Skeletal muscle tissue (tissue), 4 donors: ENCODE measurements around the gene ERG. TPM values are rescaled to one million over a fixed set of nuclear protein-coding genes. Genes with fewer than 3 reads are reported as not detected.

Experiments used
- H3K27ac ChIP-seq: one replicate; pipeline ENCODE4 v1.7.0; 2013; ENCODE audit warnings: mild to moderate bottlenecking, low read depth, low read length, inconsistent platforms
- H3K27me3 ChIP-seq, 3 donors: one replicate each; pipeline ENCODE4 v1.7.0; 2013; ENCODE audit warnings: low read length in 3 of 3; ENCODE audit not compliant: control insufficient read depth in 3 of 3, insufficient read depth in 3 of 3
- H3K36me3 ChIP-seq, 3 donors: one replicate each; pipeline ENCODE4 v1.7.0; 2013; ENCODE audit warnings: low read length in 3 of 3; ENCODE audit not compliant: control insufficient read depth in 3 of 3, insufficient read depth in 3 of 3
- H3K4me1 ChIP-seq, 3 donors: one replicate each; pipeline ENCODE4 v1.7.0; 2013; ENCODE audit warnings: low read length in 3 of 3, mild to moderate bottlenecking in 3 of 3; ENCODE audit not compliant: control insufficient read depth in 3 of 3, insufficient read depth in 3 of 3
- H3K4me3 ChIP-seq, 3 donors: one replicate each; pipeline ENCODE4 v1.7.0; 2013; ENCODE audit warnings: low read length in 3 of 3
- H3K9ac ChIP-seq, 3 donors: one replicate each; pipeline ENCODE4 v1.7.0; 2013; ENCODE audit warnings: low read length in 3 of 3, mild to moderate bottlenecking in 3 of 3, moderate library complexity in 2 of 3, low read depth in 1 of 3
- H3K9me3 ChIP-seq, 3 donors: one replicate each; pipeline ENCODE4 v1.7.0; 2013; ENCODE audit warnings: low read length in 3 of 3; ENCODE audit not compliant: control insufficient read depth in 3 of 3
- total RNA-seq: library from RNA; depleted of rRNA; stranded (reverse); fragments of >200 nt; gene quantifications from one replicate; pipeline ENCODE4 v1.2.3, GENCODE V29; 2014
- donor health status: Osteomylitis.

The ERG gene
- 4.7 TPM for total RNA-seq

- Histone ChIP-seq H3K36me3 (no peaks in the 10 kb centered on the region), H3K4me1 (peaks cover 0 to 2% (median 0%) of the 10 kb centered on the region in 3 donors), H3K27me3 (peaks cover 0 to 8% (median 2%) of the 10 kb centered on the region in 3 donors), H3K9ac (peak within 1 kb of the TSS; percentile 47 to 74 (median 71)), H3K4me3 (peak within 1 kb of the TSS; percentile 44 to 65 (median 57)), H3K27ac (peak within 1 kb of the TSS; percentile 79), H3K9me3 (no peaks in the 10 kb centered on the region)
These were observed at the start of gene ERG for GRCh38 chr21:38498057-38498833. ERG (minus strand) TSS chr21:38498477; CDS start chr21:38498380, 97 bp downstream.

- Histone ChIP-seq H3K4me1 (no peaks in the 10 kb centered on the region), H3K9ac (no peak overlapping the region), H3K4me3 (no peak overlapping the region), H3K36me3 (no peaks in the 10 kb centered on the region), H3K27ac (no peak overlapping the region), H3K9me3 (no peaks in the 10 kb centered on the region), H3K27me3 (peaks cover 0 to 3% (median 0%) of the 10 kb centered on the region in 3 donors)
These were observed 46.4 kb upstream of the ERG start for GRCh38 chr21:38544661-38545060.

GRCh38 chr21:38542263-38542662 lies 44.0 kb upstream of the ERG start:
- Histone ChIP-seq H3K27me3 (peaks cover 0 to 3% (median 0%) of the 10 kb centered on the region in 3 donors), H3K9me3 (no peaks in the 10 kb centered on the region), H3K4me1 (no peaks in the 10 kb centered on the region), H3K9ac (no peak overlapping the region), H3K36me3 (no peaks in the 10 kb centered on the region), H3K4me3 (no peak overlapping the region), H3K27ac (no peak overlapping the region)

DNA sequence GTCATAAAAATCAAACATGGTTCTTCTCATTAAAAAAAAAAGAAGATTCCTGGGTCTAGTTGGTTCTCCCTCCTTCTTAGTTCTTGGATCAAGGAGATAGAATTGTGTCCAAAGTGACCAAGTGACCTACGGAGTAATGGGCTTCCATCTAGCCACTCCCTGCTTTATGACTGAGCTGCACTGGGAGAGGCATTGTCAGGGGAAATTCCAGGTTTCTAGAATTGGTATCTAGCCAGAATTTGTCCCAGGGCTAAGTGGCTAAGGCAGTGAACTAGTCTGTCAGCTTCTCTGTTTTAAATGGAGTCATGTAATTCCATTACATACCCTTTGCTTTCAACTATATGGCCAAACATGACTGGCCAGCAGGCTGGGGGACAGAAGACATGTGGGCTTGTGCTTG lies 40.1 kb upstream of the ERG start:
- H3K9ac ChIP-seq, result no peak overlapping the region
- H3K4me1 ChIP-seq, result no peaks in the 10 kb centered on the region
- H3K36me3 ChIP-seq, result no peaks in the 10 kb centered on the region
- H3K9me3 ChIP-seq, result no peaks in the 10 kb centered on the region
- H3K27me3 ChIP-seq, result peaks cover 0 to 4% (median 0%) of the 10 kb centered on the region in 3 donors
- H3K4me3 ChIP-seq, result no peak overlapping the region
- no peak overlapping the region for H3K27ac ChIP-seq

DNA sequence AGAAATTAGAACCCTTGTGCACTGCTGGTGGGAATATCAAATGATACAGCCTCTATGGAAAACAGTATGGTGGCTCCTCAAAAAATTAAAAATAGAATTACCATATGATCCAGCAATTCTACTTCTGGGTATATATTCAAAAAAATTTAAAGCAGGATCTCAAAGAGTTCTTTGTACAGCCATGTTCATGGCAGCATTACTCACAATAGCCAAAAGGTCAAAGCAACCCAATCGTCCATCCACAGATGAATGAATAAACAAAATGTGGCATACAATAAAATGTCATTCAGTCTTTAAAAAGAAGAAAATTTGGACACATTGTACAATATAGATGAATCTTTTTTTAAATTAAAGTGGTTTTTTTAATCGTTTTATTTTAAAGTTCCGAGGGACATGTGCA lies 36.3 kb upstream of the ERG start:
- no peaks in the 10 kb centered on the region for H3K4me1 ChIP-seq
- H3K27me3 ChIP-seq, result peaks cover 0 to 9% (median 0%) of the 10 kb centered on the region in 3 donors
- no peaks in the 10 kb centered on the region for H3K9me3 ChIP-seq
- no peak overlapping the region for H3K9ac ChIP-seq
- no peaks in the 10 kb centered on the region for H3K36me3 ChIP-seq
- no peak overlapping the region for H3K27ac ChIP-seq
- no peak overlapping the region for H3K4me3 ChIP-seq

- Histone ChIP-seq H3K9ac (no peak overlapping the region), H3K4me3 (no peak overlapping the region), H3K9me3 (no peaks in the 10 kb centered on the region), H3K36me3 (no peaks in the 10 kb centered on the region), H3K4me1 (no peaks in the 10 kb centered on the region), H3K27ac (no peak overlapping the region), H3K27me3 (peaks cover 0 to 9% (median 0%) of the 10 kb centered on the region in 3 donors)
These were observed 35.6 kb upstream of the ERG start for GRCh38 chr21:38533887-38534286.

DNA sequence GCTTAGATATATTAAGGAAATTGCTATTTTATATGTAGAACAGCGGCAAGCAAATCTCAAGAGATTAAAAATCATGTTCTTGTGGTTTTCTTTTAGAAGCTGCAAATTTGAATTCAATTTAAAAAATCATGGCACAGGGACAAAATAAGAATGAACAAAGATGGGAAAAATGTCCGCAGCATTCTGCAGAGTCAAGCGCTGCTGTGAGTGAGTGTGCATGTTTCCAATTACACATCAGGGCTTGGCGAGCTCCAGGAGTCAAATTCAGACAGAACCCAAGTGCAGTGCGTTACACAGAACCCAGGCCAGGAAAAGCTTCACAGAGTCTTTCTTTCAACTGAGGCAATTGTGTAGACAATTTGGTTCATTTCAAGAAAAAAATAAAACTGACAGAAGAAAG lies 33.3 kb upstream of the ERG start:
- Histone ChIP-seq H3K36me3 (no peaks in the 10 kb centered on the region), H3K4me1 (no peaks in the 10 kb centered on the region), H3K27ac (no peak overlapping the region), H3K9me3 (no peaks in the 10 kb centered on the region), H3K9ac (no peak overlapping the region), H3K27me3 (peaks cover 0 to 9% (median 0%) of the 10 kb centered on the region in 3 donors), H3K4me3 (no peak overlapping the region)

DNA sequence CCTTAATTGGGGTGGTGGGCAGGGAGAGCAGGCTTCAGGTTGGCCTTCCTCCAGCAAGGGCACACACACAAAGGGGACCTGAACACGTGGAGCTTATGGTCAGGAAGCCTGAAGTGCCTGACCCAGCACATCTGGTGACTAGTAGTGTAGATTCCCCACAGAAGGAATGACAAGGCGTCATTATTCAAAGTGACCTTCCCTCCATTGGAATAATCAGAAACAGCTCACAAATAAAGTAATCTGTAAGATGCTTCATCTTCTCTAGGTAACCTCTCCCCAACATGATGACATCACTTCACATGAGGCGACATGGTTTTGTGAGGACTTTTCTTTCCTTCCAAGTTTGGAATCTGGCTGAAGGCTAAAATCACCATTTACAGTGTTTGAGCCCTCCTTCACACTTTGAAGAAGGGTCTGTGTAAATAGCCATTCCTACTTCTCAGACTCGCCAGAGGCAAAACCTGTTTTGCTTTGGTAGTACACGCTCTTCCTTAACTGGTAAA lies 32.8 kb upstream of the ERG start:
- Histone ChIP-seq H3K27ac (no peak overlapping the region), H3K9ac (no peak overlapping the region), H3K9me3 (no peaks in the 10 kb centered on the region), H3K4me3 (no peak overlapping the region), H3K27me3 (peaks cover 0 to 7% (median 0%) of the 10 kb centered on the region in 3 donors), H3K36me3 (no peaks in the 10 kb centered on the region), H3K4me1 (no peaks in the 10 kb centered on the region)

- peaks cover 0 to 3% (median 0%) of the 10 kb centered on the region in 3 donors for H3K9me3 ChIP-seq
- no peak overlapping the region for H3K4me3 ChIP-seq
- H3K4me1 ChIP-seq, result no peaks in the 10 kb centered on the region
- H3K27me3 ChIP-seq, result peaks cover 0 to 7% (median 3%) of the 10 kb centered on the region in 3 donors
- no peak overlapping the region for H3K9ac ChIP-seq
- H3K36me3 ChIP-seq, result no peaks in the 10 kb centered on the region
- no peak overlapping the region for H3K27ac ChIP-seq
These were observed 29.5 kb upstream of the ERG start for GRCh38 chr21:38527737-38528136.

GRCh38 chr21:38525454-38525853 lies 27.2 kb upstream of the ERG start:
- Histone ChIP-seq H3K9me3 (peaks cover 0 to 3% (median 0%) of the 10 kb centered on the region in 3 donors), H3K4me3 (no peak overlapping the region), H3K27ac (no peak overlapping the region), H3K9ac (no peak overlapping the region), H3K36me3 (no peaks in the 10 kb centered on the region), H3K4me1 (no peaks in the 10 kb centered on the region), H3K27me3 (peaks cover 0 to 3% (median 3%) of the 10 kb centered on the region in 3 donors)
